IMR-90 (cell line): ENCODE measurements around the gene ABCA3. TPM values are rescaled to one million over a fixed set of nuclear protein-coding genes. Genes with fewer than 3 reads are reported as not detected.

Experiments
- ATAC-seq: fragments of 200-7000 bp; cut with Tn5 transposase; 2 replicates; pipeline ENCODE4 v1.9.1; 2020; ENCODE audit warnings: low read depth, mild to moderate bottlenecking, moderate library complexity
- BruUV-seq: library from RNA; stranded (reverse); fragments of 400-500 nt; replicated peaks from 2 replicates; lab custom pipeline; 2021; lab: Mats Ljungman, UMichigan
- CTCF ChIA-PET: fragments of 300-600 bp; formaldehyde crosslinking; extraction: SDS; loops from one replicate; lab custom pipeline; 2021; ENCODE audit warnings: antibody characterized with exemption; lab: Yijun Ruan, JAX
- POLR2A ChIA-PET: fragments of 300-600 bp; sonication (Branson Sonifier 250); formaldehyde crosslinking; loops from one replicate; lab custom pipeline; 2022; ENCODE audit warnings: antibody characterized with exemption; ENCODE audit not compliant: unreplicated experiment; lab: Charles Lee
- DNase-seq: peaks from one replicate; pipeline ENCODE4 v3.0.0; 2013
- H2AFZ ChIP-seq: replicated peaks from 2 replicates; pipeline ENCODE3; 2013; ENCODE audit warnings: low read length, mild to moderate bottlenecking; ENCODE audit not compliant: poor library complexity
- H2AK5ac ChIP-seq: 2 replicates; pipeline ENCODE4 v1.6.1; 2013; ENCODE audit warnings: low read depth, low read length, inconsistent platforms
- H2AK9ac ChIP-seq: replicated peaks from 2 replicates; pipeline ENCODE3; 2013; ENCODE audit warnings: mild to moderate bottlenecking, low read depth, low read length, moderate library complexity; ENCODE audit not compliant: poor library complexity
- H2BK120ac ChIP-seq: 2 replicates; pipeline ENCODE4 v1.6.1; 2013; ENCODE audit warnings: low read depth, low read length, inconsistent platforms
- H2BK15ac ChIP-seq: 3 replicates; pipeline ENCODE4 v1.6.1; 2013; ENCODE audit warnings: low read depth, low read length, inconsistent platforms
- H2BK20ac ChIP-seq: 2 replicates; pipeline ENCODE4 v1.6.1; 2013; ENCODE audit warnings: low read depth, mild to moderate bottlenecking, inconsistent platforms, low read length, moderate library complexity
- H2BK5ac ChIP-seq: 2 replicates; pipeline ENCODE4 v1.6.1; 2013; ENCODE audit warnings: mild to moderate bottlenecking, low read depth, low read length, inconsistent platforms; ENCODE audit not compliant: poor library complexity, severe bottlenecking
- H3K14ac ChIP-seq: replicated peaks from 2 replicates; pipeline ENCODE4 v1.6.1; 2013; ENCODE audit warnings: low read depth, low read length, inconsistent platforms
- H3K18ac ChIP-seq: 2 replicates; pipeline ENCODE4 v1.6.1; 2013; ENCODE audit warnings: low read depth, low read length, control low read depth
- H3K23ac ChIP-seq: 2 replicates; pipeline ENCODE4 v1.6.1; 2013; ENCODE audit warnings: low read depth, low read length, inconsistent platforms
- H3K27ac ChIP-seq: 2 replicates; pipeline ENCODE4 v1.5.1; 2013; ENCODE audit warnings: mild to moderate bottlenecking, control low read depth, low read length; ENCODE audit not compliant: insufficient read depth
- H3K27me3 ChIP-seq: 2 replicates; pipeline ENCODE4 v1.6.1; 2013; ENCODE audit warnings: low read length; ENCODE audit not compliant: control insufficient read depth, insufficient read depth
- H3K36me3 ChIP-seq: 2 replicates; pipeline ENCODE4 v1.6.1; 2013; ENCODE audit warnings: low read length, mixed read lengths; ENCODE audit not compliant: control insufficient read depth, insufficient read depth
- H3K4ac ChIP-seq: 2 replicates; pipeline ENCODE4 v1.6.1; 2013; ENCODE audit warnings: low read depth, low read length, inconsistent platforms
- H3K4me1 ChIP-seq: 2 replicates; pipeline ENCODE4 v1.6.1; 2013; ENCODE audit warnings: low read length, mixed read lengths; ENCODE audit not compliant: control insufficient read depth, insufficient read depth
- H3K4me2 ChIP-seq: 2 replicates; pipeline ENCODE4 v1.6.1; 2013; ENCODE audit warnings: low read depth, mild to moderate bottlenecking, control low read depth, low read length, moderate library complexity
- H3K4me3 ChIP-seq: 2 replicates; pipeline ENCODE4 v1.5.1; 2013; ENCODE audit warnings: low read depth, mild to moderate bottlenecking, control low read depth, low read length, moderate library complexity; ENCODE audit not compliant: insufficient read depth
- H3K56ac ChIP-seq: 2 replicates; pipeline ENCODE4 v1.6.1; 2013; ENCODE audit warnings: low read length, inconsistent platforms; ENCODE audit not compliant: insufficient read depth; ENCODE audit errors: extremely low read depth
- H3K79me1 ChIP-seq, 2 experiments: 2 replicates each; pipeline ENCODE4 v1.6.1; 2013; ENCODE audit warnings: low read length in 2 of 2, inconsistent platforms in 1 of 2, low read depth in 1 of 2
- H3K9ac ChIP-seq: 2 replicates; pipeline ENCODE4 v1.6.1; 2013; ENCODE audit warnings: low read depth, low read length, control low read depth
- H3K9me1 ChIP-seq: 2 replicates; pipeline ENCODE4 v1.6.1; 2013; ENCODE audit warnings: low read length, inconsistent platforms; ENCODE audit not compliant: insufficient read depth
- H3K9me3 ChIP-seq: 2 replicates; pipeline ENCODE4 v1.6.1; 2013; ENCODE audit warnings: low read length; ENCODE audit not compliant: control insufficient read depth, insufficient read depth
- H4K20me1 ChIP-seq: 2 replicates; pipeline ENCODE4 v1.6.1; 2013; ENCODE audit warnings: low read length, inconsistent platforms; ENCODE audit not compliant: insufficient read depth
- H4K5ac ChIP-seq: 2 replicates; pipeline ENCODE4 v1.6.1; 2013; ENCODE audit warnings: mild to moderate bottlenecking, low read depth, low read length, control low read depth
- H4K8ac ChIP-seq, 2 experiments: 2 replicates each; pipeline ENCODE4 v1.6.1; 2013; ENCODE audit warnings: low read depth in 2 of 2, low read length in 2 of 2, control low read depth in 1 of 2, inconsistent platforms in 1 of 2
- H4K91ac ChIP-seq: 2 replicates; pipeline ENCODE4 v1.6.1; 2013; ENCODE audit warnings: low read depth, low read length, inconsistent platforms; ENCODE audit not compliant: insufficient read depth
- CEBPB ChIP-seq: IDR thresholded peaks from 2 replicates; pipeline ENCODE4 v1.6.1; 2012; ENCODE audit warnings: low read depth, low read length, improper control_type of control experiment
- CHD1 ChIP-seq: IDR thresholded peaks from 2 replicates; pipeline ENCODE4 v1.6.1; 2012; ENCODE audit warnings: low read depth, low read length, improper control_type of control experiment
- ELK1 ChIP-seq: fragments of 150-350 bp; IDR thresholded peaks from 2 replicates; pipeline ENCODE4 v1.6.1; 2016; ENCODE audit warnings: low read depth, mild to moderate bottlenecking, low read length, moderate library complexity, borderline replicate concordance
- MAFK ChIP-seq: IDR thresholded peaks from 2 replicates; pipeline ENCODE4 v1.6.1; 2012; ENCODE audit warnings: low read depth, low read length, improper control_type of control experiment
- MAZ ChIP-seq: IDR thresholded peaks from 2 replicates; pipeline ENCODE4 v1.6.1; 2012; ENCODE audit warnings: low read depth, mild to moderate bottlenecking, low read length, improper control_type of control experiment, moderate library complexity, borderline replicate concordance
- MXI1 ChIP-seq: IDR thresholded peaks from 2 replicates; pipeline ENCODE4 v1.6.1; 2012; ENCODE audit warnings: low read depth, mild to moderate bottlenecking, low read length, moderate library complexity, borderline replicate concordance
- RAD21 ChIP-seq: IDR thresholded peaks from 2 replicates; pipeline ENCODE4 v1.6.1; 2012; ENCODE audit warnings: low read length, improper control_type of control experiment
- RFX5 ChIP-seq: IDR thresholded peaks from 2 replicates; pipeline ENCODE4 v1.8.0; 2012; ENCODE audit warnings: low read depth, mild to moderate bottlenecking, low read length, moderate library complexity
- USF2 ChIP-seq: fragments of 150-350 bp; IDR thresholded peaks from 2 replicates; pipeline ENCODE4 v1.6.1; 2017; ENCODE audit warnings: mild to moderate bottlenecking, antibody characterized with exemption, low read length, low read depth
- WGBS, 2 experiments: methylation state at CpG; one replicate each; pipeline versions ENCODE4 v1.1.5 to v1.1.7; 2013; ENCODE audit warnings: missing lambda C conversion rate in 2 of 2; ENCODE audit not compliant: insufficient read length in 1 of 2; ENCODE audit errors: extremely low coverage in 2 of 2; 5-methylcytosine and 5-hydroxymethylcytosine counted together
- dilution Hi-C: fragments of 300-500 bp; cut with HindIII; formaldehyde crosslinking; loops from one replicate; pipeline ENCODE4 v1.14.3; 2018; ENCODE audit warnings: low sequenced_read_pairs; ENCODE audit not compliant: unreplicated experiment
- in situ Hi-C: fragments of 300-500 bp; cut with MboI; formaldehyde crosslinking; loops from 3 replicates; pipeline ENCODE4 v1.14.3; 2019; ENCODE audit warnings: low sequenced_read_pairs, inconsistent platforms, mixed read lengths
- intact Hi-C: fragments of 100-400 bp; cut with micrococcal nuclease; formaldehyde crosslinking; loops from 2 replicates; pipeline ENCODE4 v1.10.0; 2022
- polyA plus RNA-seq, 3 experiments: library from polyadenylated mRNA; depleted of rRNA; stranded (reverse); fragments of >200 nt; gene quantifications; 2 replicates each; pipeline ENCODE4 v1.2.3, GENCODE V29; 2012; ENCODE audit warnings: low replicate concordance in 1 of 3
- total RNA-seq: library from RNA; depleted of rRNA; stranded (reverse); fragments of >200 nt; gene quantifications from 2 replicates; pipeline ENCODE4 v1.2.3, GENCODE V29; 2012
- TF ChIP-seq, protein P1 (sequence below): conservative IDR thresholded peaks from 2 replicates; pipeline ENCODE4 v1.5.1; 2012; ENCODE audit warnings: mild to moderate bottlenecking, low read depth, low read length, improper control_type of control experiment

Gene ABCA3
- total and polyA plus RNA-seq, 2 of the 4 experiments (the other 2 are of a cell fraction), result 0.18 to 0.22 TPM

GRCh38 chr16:2331199-2331930, 9.2 kb downstream of the ABCA3 start:
- POLR2A ChIA-PET, result no interaction called here
- no peak overlapping the region for H3K23ac ChIP-seq
- H4K91ac ChIP-seq, result no peak overlapping the region
- dilution Hi-C loops (no loop called here), intact Hi-C loops (no loop called here), in situ Hi-C loops (no loop called here)
- TF ChIP-seq ELK1, result no peak
- TF ChIP-seq, protein P1, sequence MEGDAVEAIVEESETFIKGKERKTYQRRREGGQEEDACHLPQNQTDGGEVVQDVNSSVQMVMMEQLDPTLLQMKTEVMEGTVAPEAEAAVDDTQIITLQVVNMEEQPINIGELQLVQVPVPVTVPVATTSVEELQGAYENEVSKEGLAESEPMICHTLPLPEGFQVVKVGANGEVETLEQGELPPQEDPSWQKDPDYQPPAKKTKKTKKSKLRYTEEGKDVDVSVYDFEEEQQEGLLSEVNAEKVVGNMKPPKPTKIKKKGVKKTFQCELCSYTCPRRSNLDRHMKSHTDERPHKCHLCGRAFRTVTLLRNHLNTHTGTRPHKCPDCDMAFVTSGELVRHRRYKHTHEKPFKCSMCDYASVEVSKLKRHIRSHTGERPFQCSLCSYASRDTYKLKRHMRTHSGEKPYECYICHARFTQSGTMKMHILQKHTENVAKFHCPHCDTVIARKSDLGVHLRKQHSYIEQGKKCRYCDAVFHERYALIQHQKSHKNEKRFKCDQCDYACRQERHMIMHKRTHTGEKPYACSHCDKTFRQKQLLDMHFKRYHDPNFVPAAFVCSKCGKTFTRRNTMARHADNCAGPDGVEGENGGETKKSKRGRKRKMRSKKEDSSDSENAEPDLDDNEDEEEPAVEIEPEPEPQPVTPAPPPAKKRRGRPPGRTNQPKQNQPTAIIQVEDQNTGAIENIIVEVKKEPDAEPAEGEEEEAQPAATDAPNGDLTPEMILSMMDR, result no peak
- no peak for TF ChIP-seq RFX5
- TF ChIP-seq CHD1, result no peak
- TF ChIP-seq MAFK, result no peak
- no peak for TF ChIP-seq MXI1
- no peak for TF ChIP-seq USF2
- TF ChIP-seq CEBPB, result no peak
- no peak for TF ChIP-seq RAD21
- no peak for TF ChIP-seq MAZ
- no TSS peak for BruUV-seq
- WGBS, 2 experiments, result no CpG with 5 or more reads among the region's 23 CpGs
- H3K4me3 ChIP-seq, result no peak overlapping the region
- no peak overlapping the region for H3K18ac ChIP-seq
- no peak overlapping the region for H2BK20ac ChIP-seq
- no peaks in the 10 kb centered on the region for H4K20me1 ChIP-seq
- no peak overlapping the region for H2BK15ac ChIP-seq
- H3K9me1 ChIP-seq, result no peaks in the 10 kb centered on the region
- H3K14ac ChIP-seq, result no peak overlapping the region
- H2AFZ ChIP-seq, result no peak overlapping the region
- no peaks in the 10 kb centered on the region for H3K9me3 ChIP-seq
- no peak overlapping the region for H3K56ac ChIP-seq
- H3K79me1 ChIP-seq, result no peaks in the 10 kb centered on the region
- no peak overlapping the region for H3K9ac ChIP-seq
- DNase-seq, result no peak
- no peak overlapping the region for H2BK120ac ChIP-seq
- H2AK5ac ChIP-seq, result no peak overlapping the region
- no peak overlapping the region for H4K5ac ChIP-seq
- H3K4me2 ChIP-seq, result no peak overlapping the region
- peaks cover 3% of the 10 kb centered on the region; the same call in 1 of the 2 replicates for H3K4me1 ChIP-seq
- no peak overlapping the region for H3K27ac ChIP-seq
- no peaks in the 10 kb centered on the region for H3K36me3 ChIP-seq
- no peak overlapping the region for H4K8ac ChIP-seq
- no peak overlapping the region for H2BK5ac ChIP-seq
- no peak overlapping the region for H2AK9ac ChIP-seq
- ATAC-seq, result no peak
- H3K27me3 ChIP-seq, result peaks cover 38% of the 10 kb centered on the region
- CTCF ChIA-PET, result interaction anchor here (0.6 kb wide), 1 partner anchor 52 kb away, joined by 3 read pairs; no protein-coding TSS in a partner anchor
- no peak overlapping the region for H3K4ac ChIP-seq
